ENCODE data around the gene ARMCX4.
"Not testable (repeated sequence)": the region's sequence is repeated elsewhere in the genome, so short reads cannot be mapped to it uniquely, and the experiment has no call there.

The ARMCX4 gene

DNA sequence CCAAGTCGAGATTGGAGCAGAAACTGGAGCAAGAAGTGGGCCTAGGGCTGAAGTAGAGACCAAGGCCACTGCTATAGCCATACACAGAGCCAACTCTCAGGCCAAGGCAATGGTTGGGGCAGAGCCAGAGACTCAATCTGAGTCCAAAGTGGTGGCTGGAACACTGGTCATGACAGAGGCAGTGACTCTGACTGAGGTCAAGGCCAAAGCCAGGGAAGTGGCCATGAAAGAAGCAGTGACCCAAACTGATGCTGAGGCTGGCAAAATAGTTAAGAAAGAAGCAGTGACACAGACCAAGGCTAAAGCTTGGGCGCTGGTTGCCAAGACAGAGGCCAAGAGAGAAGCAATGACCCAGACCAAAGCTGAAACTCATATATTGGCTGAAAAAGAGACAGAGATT lies 3.5 kb downstream of the ARMCX4 start:
- Histone ChIP-seq H3K27ac (ENCODE audit: low read length) (no peak overlapping the region), H3K4me1 (ENCODE audit: insufficient read depth, low read length) (peaks cover 5% of the 10 kb centered on the region; the same call in 1 of the 2 replicates), H3K4me3 (ENCODE audit: low read length) (no peak overlapping the region), H3K36me3 (ENCODE audit: insufficient read depth, low read depth, low read length) (peaks cover 16% of the 10 kb centered on the region; the same call in 1 of the 2 replicates), H3K9ac (ENCODE audit: low read depth, low read length) (no peak overlapping the region), H3K27me3 (ENCODE audit: insufficient read depth, low read length) (no peaks in the 10 kb centered on the region), H3K9me3 (ENCODE audit: insufficient read depth, low read depth, low read length) (no peaks in the 10 kb centered on the region)

DNA sequence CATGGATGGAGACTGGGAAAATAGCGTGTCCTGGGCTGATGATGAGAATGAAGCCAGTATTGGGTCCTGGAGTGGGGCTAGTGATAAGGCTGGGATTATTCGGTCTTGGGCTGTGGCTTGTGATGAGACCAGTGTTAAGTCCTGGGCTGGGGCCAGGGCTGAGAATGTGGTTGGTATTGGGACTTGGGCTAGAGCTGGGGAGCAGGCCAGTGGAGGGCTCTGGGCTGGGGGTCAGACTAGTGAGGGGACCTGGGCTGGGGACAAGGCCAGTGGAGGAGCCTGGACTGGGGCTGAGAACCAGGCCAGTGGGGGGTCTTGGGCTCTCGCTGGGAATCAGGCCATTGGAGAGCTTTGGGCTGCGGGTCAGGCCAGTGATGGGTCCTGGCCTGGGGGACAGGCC lies 6.7 kb downstream of the ARMCX4 start:
- no peaks in the 10 kb centered on the region for H3K4me1 ChIP-seq (ENCODE audit: insufficient read depth, low read length)
- H3K27me3 ChIP-seq (ENCODE audit: insufficient read depth, low read length): no peaks in the 10 kb centered on the region
- no peaks in the 10 kb centered on the region for H3K9me3 ChIP-seq (ENCODE audit: insufficient read depth, low read depth, low read length)
- H3K4me3 ChIP-seq (ENCODE audit: low read length): no peak overlapping the region
- H3K27ac ChIP-seq (ENCODE audit: low read length): no peak overlapping the region
- H3K36me3 ChIP-seq (ENCODE audit: insufficient read depth, low read depth, low read length): peaks cover 16% of the 10 kb centered on the region; the same call in 1 of the 2 replicates
- no peak overlapping the region for H3K9ac ChIP-seq (ENCODE audit: low read depth, low read length)

DNA sequence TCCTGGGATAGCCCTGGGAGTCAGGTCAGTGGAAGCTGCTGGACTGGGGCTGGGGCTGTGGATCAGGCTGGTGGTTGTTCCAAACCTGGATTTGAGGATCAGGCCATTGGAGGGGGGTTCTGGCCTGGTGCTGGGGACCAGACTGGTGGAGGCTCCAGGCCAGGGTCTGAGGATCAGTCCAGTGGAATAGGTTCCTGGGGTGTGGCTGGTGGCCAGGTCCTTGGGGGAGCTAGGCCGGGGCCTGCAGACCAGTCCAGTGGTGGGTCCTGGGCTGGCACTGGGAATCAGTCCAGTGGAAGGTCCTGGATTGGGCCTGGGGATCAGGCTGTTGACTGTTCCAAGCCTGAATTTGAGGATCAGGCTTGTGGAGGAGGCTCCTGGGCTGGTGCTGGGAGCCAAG lies 8.0 kb downstream of the ARMCX4 start:
- Histone ChIP-seq H3K36me3 (ENCODE audit: insufficient read depth, low read depth, low read length) (peaks cover 12% of the 10 kb centered on the region; the same call in 1 of the 2 replicates), H3K9me3 (ENCODE audit: insufficient read depth, low read depth, low read length) (no peaks in the 10 kb centered on the region), H3K27ac (ENCODE audit: low read length) (no peak overlapping the region), H3K9ac (ENCODE audit: low read depth, low read length) (no peak overlapping the region), H3K27me3 (ENCODE audit: insufficient read depth, low read length) (no peaks in the 10 kb centered on the region), H3K4me1 (ENCODE audit: insufficient read depth, low read length) (no peaks in the 10 kb centered on the region), H3K4me3 (ENCODE audit: low read length) (no peak overlapping the region)

DNA sequence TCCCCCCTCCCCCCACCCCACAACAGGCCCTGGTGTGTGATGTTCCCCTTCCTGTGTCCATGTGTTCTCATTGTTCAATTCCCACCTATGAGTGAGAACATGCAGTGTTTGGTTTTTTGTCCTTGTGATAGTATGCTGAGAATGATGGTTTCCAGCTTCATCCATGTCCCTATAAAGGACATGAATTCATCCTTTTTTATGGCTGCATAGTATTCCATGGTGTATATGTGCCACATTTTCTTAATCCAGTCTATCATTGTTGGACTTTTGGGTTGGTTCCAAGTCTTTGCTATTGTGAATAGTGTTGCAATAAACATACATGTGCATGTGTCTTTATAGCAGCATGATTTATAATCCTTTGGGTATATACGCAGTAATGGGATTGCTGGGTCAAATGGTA lies 17.7 kb downstream of the ARMCX4 start:
- not testable (repeated sequence) for H3K9ac ChIP-seq (ENCODE audit: low read depth, low read length); H3K9me3 ChIP-seq (ENCODE audit: insufficient read depth, low read depth, low read length); H3K4me1 ChIP-seq (ENCODE audit: insufficient read depth, low read length); H3K27ac ChIP-seq (ENCODE audit: low read length); H3K36me3 ChIP-seq (ENCODE audit: insufficient read depth, low read depth, low read length); H3K4me3 ChIP-seq (ENCODE audit: low read length); H3K27me3 ChIP-seq (ENCODE audit: insufficient read depth, low read length)

DNA sequence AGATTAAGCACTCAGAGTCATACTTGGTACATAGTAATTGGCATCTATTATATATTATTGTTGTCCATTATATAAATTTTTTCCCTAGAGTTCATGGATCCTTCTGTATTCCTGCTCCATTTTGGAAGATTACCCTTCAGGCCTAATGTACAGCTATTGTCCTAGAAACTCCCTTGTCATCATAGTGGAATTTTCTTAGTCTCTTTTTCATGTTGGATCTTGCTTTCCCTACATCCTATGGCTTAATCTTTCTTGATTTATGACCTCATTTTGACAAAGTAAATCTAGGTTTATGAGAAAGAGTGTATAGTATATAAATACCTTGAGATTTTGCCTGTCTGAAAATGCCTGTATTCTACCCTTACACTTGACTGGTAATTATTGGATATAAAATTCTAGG lies 22.1 kb downstream of the ARMCX4 start:
- H3K27ac ChIP-seq (ENCODE audit: low read length): no peak overlapping the region
- no peaks in the 10 kb centered on the region for H3K27me3 ChIP-seq (ENCODE audit: insufficient read depth, low read length)
- no peak overlapping the region for H3K9ac ChIP-seq (ENCODE audit: low read depth, low read length)
- H3K4me3 ChIP-seq (ENCODE audit: low read length): no peak overlapping the region
- no peaks in the 10 kb centered on the region for H3K36me3 ChIP-seq (ENCODE audit: insufficient read depth, low read depth, low read length)
- H3K9me3 ChIP-seq (ENCODE audit: insufficient read depth, low read depth, low read length): no peaks in the 10 kb centered on the region
- H3K4me1 ChIP-seq (ENCODE audit: insufficient read depth, low read length): no peaks in the 10 kb centered on the region

DNA sequence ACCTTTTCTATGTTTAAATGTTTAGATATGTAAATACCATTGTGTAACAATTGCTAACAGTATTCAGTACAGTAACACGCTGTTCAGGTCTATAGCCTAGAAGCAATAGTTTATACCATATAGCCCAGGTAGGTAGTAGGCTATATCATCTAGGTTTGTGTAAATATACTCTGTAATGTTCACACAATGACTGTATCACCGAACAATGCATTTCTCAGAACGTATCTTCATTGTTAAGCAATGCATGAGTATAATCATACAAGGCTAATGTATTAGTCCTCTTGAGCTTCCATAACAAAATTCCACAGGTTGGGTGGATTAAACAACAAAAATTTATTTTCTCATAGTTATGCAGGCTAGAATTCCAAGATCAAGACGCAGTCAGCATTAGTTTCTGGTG lies 22.7 kb downstream of the ARMCX4 start:
- no peak overlapping the region for H3K4me3 ChIP-seq (ENCODE audit: low read length)
- H3K27me3 ChIP-seq (ENCODE audit: insufficient read depth, low read length): no peaks in the 10 kb centered on the region
- no peak overlapping the region for H3K9ac ChIP-seq (ENCODE audit: low read depth, low read length)
- no peaks in the 10 kb centered on the region for H3K4me1 ChIP-seq (ENCODE audit: insufficient read depth, low read length)
- no peak overlapping the region for H3K27ac ChIP-seq (ENCODE audit: low read length)
- H3K9me3 ChIP-seq (ENCODE audit: insufficient read depth, low read depth, low read length): no peaks in the 10 kb centered on the region
- H3K36me3 ChIP-seq (ENCODE audit: insufficient read depth, low read depth, low read length): no peaks in the 10 kb centered on the region

DNA sequence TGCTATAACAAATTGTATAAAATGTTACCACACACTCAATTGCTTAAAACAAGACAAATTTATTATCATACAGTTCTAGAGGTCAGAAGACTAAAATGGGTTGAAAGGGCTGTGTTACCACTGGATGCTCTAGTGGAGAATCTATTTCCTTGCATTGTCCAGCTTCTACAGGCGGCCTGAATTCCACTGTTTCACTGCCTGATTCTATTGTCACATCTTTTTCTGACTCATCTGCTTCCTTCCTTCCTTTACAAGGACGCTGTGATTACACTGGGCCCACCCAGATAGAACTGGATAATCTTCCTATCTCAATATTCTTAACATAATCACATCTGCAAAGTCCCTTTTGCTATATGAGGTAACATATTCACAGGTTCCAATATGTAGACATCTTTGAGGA lies 45.7 kb downstream of the ARMCX4 start:
- Histone ChIP-seq H3K9me3 (ENCODE audit: insufficient read depth, low read depth, low read length) (no peaks in the 10 kb centered on the region), H3K4me1 (ENCODE audit: insufficient read depth, low read length) (no peaks in the 10 kb centered on the region), H3K9ac (ENCODE audit: low read depth, low read length) (no peak overlapping the region), H3K36me3 (ENCODE audit: insufficient read depth, low read depth, low read length) (no peaks in the 10 kb centered on the region), H3K27me3 (ENCODE audit: insufficient read depth, low read length) (no peaks in the 10 kb centered on the region), H3K27ac (ENCODE audit: low read length) (no peak overlapping the region), H3K4me3 (ENCODE audit: low read length) (no peak overlapping the region)
